Activated CD4-positive, alpha-beta T cell treated with anti-CD3 and anti-CD28 coated beads, Interleukin-2, Interleukin-4, amounts not matched to agents 100 ng/mL and 50 ng/mL, durations not matched to agents 16 hours and 8 hours (primary cell): Measurements from ENCODE around the gene EIF5AL1.
A peak's percentile ranks its signal among the peaks of the same experiment; 100 is the strongest.

ENCODE experiments used
- DNase-seq: peaks from one replicate; pipeline ENCODE4 v3.0.0-alpha.2; 2020; ENCODE audit warnings: low spot score

Gene EIF5AL1

GRCh38 chr10:79559726-79560125 lies 47.4 kb downstream of the EIF5AL1 start:
- no peak for DNase-seq

GRCh38 chr10:79560160-79560709 lies 47.9 kb downstream of the EIF5AL1 start, which contains the start of gene SFTPA2:
SFTPA2 (minus strand) TSS chr10:79560407; CDS start chr10:79559483, 924 bp downstream.
- no peak for DNase-seq

- no peak for DNase-seq
Measured at GRCh38 chr10:79561257-79561656, 48.9 kb downstream of the EIF5AL1 start.

GRCh38 chr10:79562135-79562756 lies 49.9 kb downstream of the EIF5AL1 start:
- peak; percentile 74 for DNase-seq

- DNase-seq: no peak
Measured at GRCh38 chr10:79563426-79563825, 51.1 kb downstream of the EIF5AL1 start.
